Astrocyte of the cerebellum (primary cell): ENCODE data around the gene AGAP2.
A peak's percentile ranks its signal among the peaks of the same experiment; 100 is the strongest.

Source experiments
- DNase-seq: peaks from one replicate; pipeline ENCODE4 v3.0.0-alpha.2; 2011; ENCODE audit warnings: low read depth
- H3K4me3 ChIP-seq: 2 replicates; pipeline ENCODE4 v1.5.1; 2011; ENCODE audit warnings: mild to moderate bottlenecking, low read depth, low read length, moderate library complexity
- in situ Hi-C: cut with HindIII; loops from 2 replicates; pipeline ENCODE4 v1.10.0; 2017; ENCODE audit warnings: low sequenced_read_pairs
- TF ChIP-seq, protein P1 (sequence below): IDR thresholded peaks from 2 replicates; pipeline ENCODE4 v1.5.1; 2012; ENCODE audit warnings: low read length, low read depth, moderate library complexity, mild to moderate bottlenecking; ENCODE audit errors: missing control alignments

Gene AGAP2

DNA sequence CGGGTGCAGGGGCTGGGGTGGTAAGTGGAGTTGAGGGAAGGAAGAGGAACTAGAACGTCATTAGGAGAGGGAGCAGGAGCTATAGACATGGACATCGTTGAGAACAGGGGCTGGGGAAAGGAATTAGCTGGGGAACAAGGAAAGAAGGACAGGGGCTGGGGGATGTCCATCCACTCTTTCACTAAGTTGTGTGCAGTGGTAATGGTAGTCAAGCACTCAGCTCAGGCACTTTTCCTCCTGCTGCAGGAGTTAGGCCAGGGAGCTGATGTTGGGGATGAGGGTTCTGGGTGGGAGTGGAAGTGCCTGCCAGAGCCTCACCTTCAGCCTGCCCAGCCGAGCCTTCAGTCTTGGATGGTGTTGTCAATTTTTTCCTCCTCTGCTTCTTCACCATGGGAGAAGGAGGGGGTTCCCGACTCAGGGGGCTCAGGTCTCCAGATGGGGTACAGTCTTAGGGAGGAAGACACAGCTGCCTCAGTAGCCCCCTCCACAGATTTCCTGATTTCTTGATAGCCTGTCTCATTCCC, 9.2 kb downstream of the AGAP2 start:
- TF ChIP-seq, protein P1, sequence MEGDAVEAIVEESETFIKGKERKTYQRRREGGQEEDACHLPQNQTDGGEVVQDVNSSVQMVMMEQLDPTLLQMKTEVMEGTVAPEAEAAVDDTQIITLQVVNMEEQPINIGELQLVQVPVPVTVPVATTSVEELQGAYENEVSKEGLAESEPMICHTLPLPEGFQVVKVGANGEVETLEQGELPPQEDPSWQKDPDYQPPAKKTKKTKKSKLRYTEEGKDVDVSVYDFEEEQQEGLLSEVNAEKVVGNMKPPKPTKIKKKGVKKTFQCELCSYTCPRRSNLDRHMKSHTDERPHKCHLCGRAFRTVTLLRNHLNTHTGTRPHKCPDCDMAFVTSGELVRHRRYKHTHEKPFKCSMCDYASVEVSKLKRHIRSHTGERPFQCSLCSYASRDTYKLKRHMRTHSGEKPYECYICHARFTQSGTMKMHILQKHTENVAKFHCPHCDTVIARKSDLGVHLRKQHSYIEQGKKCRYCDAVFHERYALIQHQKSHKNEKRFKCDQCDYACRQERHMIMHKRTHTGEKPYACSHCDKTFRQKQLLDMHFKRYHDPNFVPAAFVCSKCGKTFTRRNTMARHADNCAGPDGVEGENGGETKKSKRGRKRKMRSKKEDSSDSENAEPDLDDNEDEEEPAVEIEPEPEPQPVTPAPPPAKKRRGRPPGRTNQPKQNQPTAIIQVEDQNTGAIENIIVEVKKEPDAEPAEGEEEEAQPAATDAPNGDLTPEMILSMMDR, result no peak
- DNase-seq, result no peak
- in situ Hi-C loops, result no loop called here
- no peak overlapping the region for H3K4me3 ChIP-seq

DNA sequence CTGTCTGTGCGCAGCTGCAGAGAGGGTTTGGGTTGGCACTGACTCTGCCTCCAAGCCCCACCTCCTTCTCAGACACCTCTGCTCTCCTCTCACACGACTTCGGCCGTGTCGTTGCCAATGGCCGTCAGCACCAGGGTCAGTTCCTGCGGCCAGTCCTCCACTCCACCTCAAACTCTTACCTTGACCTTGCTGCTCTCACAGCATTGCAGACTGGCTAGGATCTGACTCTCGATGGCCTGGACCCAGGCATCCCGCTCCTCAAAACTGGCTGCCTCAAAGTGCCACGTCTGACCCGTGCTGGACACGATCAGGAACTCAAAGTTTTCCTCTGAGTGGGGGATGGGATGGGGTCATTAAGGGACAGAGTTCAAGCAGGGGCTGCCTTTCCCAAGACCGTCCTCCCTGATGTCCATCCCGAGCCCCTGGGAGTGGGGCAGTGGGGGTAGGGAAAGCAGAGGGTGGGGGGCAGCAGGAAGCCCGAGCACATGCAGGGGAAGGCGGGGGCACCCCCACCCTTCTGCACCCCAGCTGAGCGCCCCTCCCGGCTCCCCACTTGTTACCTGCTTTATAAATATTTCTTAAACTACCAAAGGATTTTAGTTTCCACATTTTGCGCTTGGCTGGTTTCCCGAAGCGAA, 10.7 kb downstream of the AGAP2 start:
- in situ Hi-C loops, result no loop called here
- no peak for DNase-seq
- no peak overlapping the region for H3K4me3 ChIP-seq
- TF ChIP-seq, protein P1, result no peak

DNA sequence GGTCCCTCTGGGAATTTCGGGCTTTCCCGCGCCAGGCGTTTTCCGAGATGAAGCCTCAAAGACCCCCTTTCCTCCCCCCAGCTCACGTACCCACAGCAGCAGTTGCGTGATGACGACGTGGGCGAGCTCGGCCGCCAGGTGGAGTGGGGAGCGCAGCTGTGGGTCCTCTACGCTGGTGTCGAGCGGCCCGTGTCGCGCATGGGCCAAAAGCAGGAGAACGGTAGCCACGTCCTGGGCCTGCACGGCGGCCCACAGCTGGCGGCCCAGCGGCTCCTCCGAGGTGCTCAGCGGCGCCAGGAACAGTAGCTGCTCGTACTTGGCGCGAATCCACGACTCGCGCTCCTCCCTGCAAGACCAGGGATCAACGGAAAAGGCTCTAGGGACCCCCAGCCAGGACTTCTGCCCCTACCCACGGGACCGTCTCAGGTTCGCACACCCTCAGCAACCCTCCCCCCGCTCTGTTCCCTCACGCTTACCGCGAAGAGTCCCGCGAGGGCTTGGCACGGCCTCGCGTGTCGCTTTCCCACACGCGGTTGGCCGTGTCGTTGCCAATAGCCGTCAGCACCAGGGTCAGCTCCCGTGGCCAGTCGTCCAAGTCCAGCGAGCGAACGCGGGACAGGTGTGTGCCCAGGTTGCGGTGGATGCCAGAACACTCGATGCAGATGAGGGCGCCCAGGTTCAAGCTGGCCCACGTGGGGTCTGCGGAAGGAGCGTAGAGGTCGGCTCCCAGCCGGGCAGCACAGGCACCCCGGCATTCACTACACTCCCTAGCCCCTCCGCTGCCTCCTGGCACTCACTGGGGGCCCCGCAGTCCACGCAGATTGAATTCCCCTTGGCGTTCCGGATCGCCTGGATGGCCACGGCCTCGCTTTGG, 11.4 kb downstream of the AGAP2 start:
- in situ Hi-C loops, result no loop called here
- no peak for DNase-seq
- H3K4me3 ChIP-seq, result peak overlapping the region; percentile 72
- TF ChIP-seq, protein P1, result peak; percentile 33

DNA sequence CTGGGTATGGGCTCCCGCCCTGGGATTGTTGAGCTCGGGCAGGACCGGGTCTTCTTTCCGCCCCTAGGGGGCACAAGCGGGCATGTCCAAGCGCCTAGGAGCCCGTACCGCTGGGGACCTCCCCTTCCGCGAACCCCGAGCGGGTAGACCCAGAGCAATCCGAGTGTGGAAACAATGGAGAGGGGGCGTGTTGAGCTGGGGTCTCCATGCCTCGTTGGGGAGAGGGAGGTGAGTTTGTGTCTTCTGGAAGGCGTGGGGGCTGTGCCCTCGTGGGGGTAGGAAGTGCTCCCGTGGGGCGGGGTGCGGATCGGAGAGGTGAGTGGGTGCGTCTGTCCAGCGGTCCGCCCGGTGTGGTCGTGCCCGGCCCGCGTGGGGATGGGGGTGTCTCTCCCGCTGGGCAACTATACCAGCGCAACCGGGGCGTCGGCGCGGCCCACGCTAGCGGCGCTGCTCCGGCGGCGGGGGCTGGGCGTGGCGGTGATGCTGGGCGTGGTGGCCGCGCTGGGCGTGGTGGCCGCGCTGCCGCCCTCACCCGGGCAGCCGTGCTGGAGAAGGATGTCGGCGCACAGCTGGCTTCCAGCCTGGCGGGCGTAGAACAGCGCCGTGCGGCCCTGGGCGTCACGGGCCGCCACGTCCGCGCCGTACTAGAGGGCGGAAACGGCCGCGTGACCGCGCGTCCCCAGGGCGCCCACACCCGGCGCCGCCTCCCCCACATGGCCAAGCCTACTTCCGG, 12.2 kb downstream of the AGAP2 start:
- DNase-seq, result peak; percentile 47
- H3K4me3 ChIP-seq, result peak overlapping the region; percentile 72
- in situ Hi-C loops, result no loop called here
- TF ChIP-seq, protein P1, result peak; percentile 87

DNA sequence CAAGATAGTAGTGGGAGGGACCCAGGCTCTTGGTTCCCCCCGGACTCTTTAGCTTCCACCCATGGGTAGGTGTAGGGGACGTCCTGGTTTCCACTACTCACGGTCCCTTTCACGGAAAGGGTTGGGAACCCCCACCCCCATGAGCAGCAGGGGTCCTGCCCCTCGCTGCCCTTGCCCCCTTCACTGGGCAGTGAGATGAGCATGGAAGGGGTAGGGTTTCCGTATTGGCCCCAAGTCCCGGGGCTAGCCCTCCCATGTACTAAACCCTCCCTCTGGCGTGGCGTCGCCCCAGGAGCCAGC, 12.7 kb downstream of the AGAP2 start:
- peak overlapping the region; percentile 72 for H3K4me3 ChIP-seq
- in situ Hi-C loops, result no loop called here
- DNase-seq, result no peak
- TF ChIP-seq, protein P1, result no peak

DNA sequence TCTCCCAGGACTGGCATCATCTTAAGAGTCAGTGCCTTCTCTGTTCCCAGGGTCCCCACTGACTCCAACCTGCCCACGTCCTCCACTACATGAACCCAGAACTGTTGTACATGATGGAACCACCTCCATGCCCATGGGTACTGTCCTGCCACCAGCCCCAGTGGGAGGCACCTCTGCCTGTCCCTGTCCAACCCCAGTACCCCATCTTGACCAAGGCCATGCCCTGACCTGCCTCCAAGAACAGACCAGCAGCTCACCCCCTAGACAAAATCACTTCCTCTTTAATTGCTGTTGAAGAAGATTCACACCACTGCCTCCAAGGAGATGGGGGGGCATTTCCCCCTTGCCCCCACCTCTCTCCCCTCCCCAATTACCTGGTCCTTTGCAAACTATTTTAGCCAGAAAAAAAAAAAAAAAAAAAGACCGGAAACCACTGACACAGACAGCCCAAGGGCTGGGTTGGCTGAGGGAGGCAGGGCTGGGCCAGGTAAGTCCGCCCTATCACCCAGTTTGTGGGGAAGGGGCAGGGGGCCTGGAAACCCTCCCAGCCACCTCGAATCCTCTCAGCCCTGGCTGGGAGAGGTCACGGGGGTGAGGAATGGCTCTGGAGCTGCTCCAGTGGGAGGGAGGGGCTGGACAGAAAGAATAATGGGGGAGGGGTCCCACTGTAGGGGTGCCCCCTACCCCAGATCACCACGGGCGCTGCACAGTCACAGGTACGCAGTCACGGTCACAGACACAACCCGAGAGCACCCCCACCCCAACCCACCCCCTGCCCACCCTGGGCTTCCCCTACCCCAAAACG, 13.4 kb downstream of the AGAP2 start:
- in situ Hi-C loops, result no loop called here
- DNase-seq, result no peak
- TF ChIP-seq, protein P1, result no peak
- H3K4me3 ChIP-seq, result no peak overlapping the region
